BLaER1 (cell line): ENCODE data around the gene MSH4.
"Not testable (repeated sequence)": the region's sequence is repeated elsewhere in the genome, so short reads cannot be mapped to it uniquely, and the experiment has no call there.

Source experiments
- H3K27ac ChIP-seq: shearing (Covaris generic); formaldehyde crosslinking; 2 replicates; pipeline ENCODE4 v1.8.1; 2022
- H3K27me3 ChIP-seq: shearing (Covaris generic); formaldehyde crosslinking; 2 replicates; pipeline ENCODE4 v1.8.1; 2022
- H3K36me3 ChIP-seq: shearing (Covaris generic); formaldehyde crosslinking; 2 replicates; pipeline ENCODE4 v1.8.1; 2022
- H3K4me1 ChIP-seq: shearing (Covaris generic); formaldehyde crosslinking; 2 replicates; pipeline ENCODE4 v1.8.1; 2022
- H3K4me2 ChIP-seq: shearing (Covaris generic); formaldehyde crosslinking; 2 replicates; pipeline ENCODE4 v1.8.1; 2022
- H3K4me3 ChIP-seq: shearing (Covaris generic); formaldehyde crosslinking; 2 replicates; pipeline ENCODE4 v1.8.1; 2022
- H3K9ac ChIP-seq: shearing (Covaris generic); formaldehyde crosslinking; 2 replicates; pipeline ENCODE4 v1.8.1; 2022
- H3K9me3 ChIP-seq: shearing (Covaris generic); formaldehyde crosslinking; 2 replicates; pipeline ENCODE4 v1.8.1; 2022
- H4K20me1 ChIP-seq: shearing (Covaris generic); formaldehyde crosslinking; 2 replicates; pipeline ENCODE4 v1.8.1; 2022
- Cebpa-rat ChIP-seq: shearing (Covaris generic); IDR thresholded peaks from 2 replicates; pipeline ENCODE4 v1.8.1; 2022

The MSH4 gene

GRCh38 chr1:75797273-75797588, 549 bp downstream of the MSH4 start:
- H3K36me3 ChIP-seq, result peaks cover 65% of the 10 kb centered on the region
- no peak overlapping the region for H3K9ac ChIP-seq

GRCh38 chr1:75797606-75798216, 1.0 kb downstream of the MSH4 start:
- H4K20me1 ChIP-seq, result peaks cover 56% of the 10 kb centered on the region

More at GRCh38 chr1:75797273-75797588, 549 bp downstream of the MSH4 start:
- H4K20me1 ChIP-seq, result peaks cover 61% of the 10 kb centered on the region
- no peak overlapping the region for H3K4me2 ChIP-seq
- no peak overlapping the region for H3K27ac ChIP-seq
- TF ChIP-seq Cebpa-rat, result no peak
- no peak overlapping the region for H3K4me3 ChIP-seq
- H3K4me1 ChIP-seq, result no peaks in the 10 kb centered on the region
- H3K27me3 ChIP-seq, result no peaks in the 10 kb centered on the region
- H3K9me3 ChIP-seq, result no peaks in the 10 kb centered on the region

GRCh38 chr1:75801480-75801879, 4.8 kb downstream of the MSH4 start:
- H3K4me2 ChIP-seq, H3K27me3 ChIP-seq, H3K4me3 ChIP-seq, H3K9ac ChIP-seq, H3K9me3 ChIP-seq, H3K27ac ChIP-seq, H3K4me1 ChIP-seq: not testable (repeated sequence)
- peaks cover 23% of the 10 kb centered on the region for H3K36me3 ChIP-seq
- H4K20me1 ChIP-seq, result peaks cover 18% of the 10 kb centered on the region

More at GRCh38 chr1:75797606-75798216, 1.0 kb downstream of the MSH4 start:
- Histone ChIP-seq H3K36me3 (peaks cover 61% of the 10 kb centered on the region), H3K4me3 (no peak overlapping the region), H3K27ac (no peak overlapping the region), H3K9me3 (no peaks in the 10 kb centered on the region), H3K4me1 (no peaks in the 10 kb centered on the region), H3K4me2 (no peak overlapping the region), H3K9ac (no peak overlapping the region), H3K27me3 (no peaks in the 10 kb centered on the region)
- TF ChIP-seq Cebpa-rat, result no peak

- no peak for TF ChIP-seq Cebpa-rat
- Histone ChIP-seq H3K4me2 (no peak overlapping the region), H3K9ac (no peak overlapping the region), H3K27me3 (no peaks in the 10 kb centered on the region), H3K4me1 (no peaks in the 10 kb centered on the region), H3K36me3 (no peaks in the 10 kb centered on the region), H3K4me3 (no peak overlapping the region), H3K9me3 (no peaks in the 10 kb centered on the region), H3K27ac (no peak overlapping the region), H4K20me1 (no peaks in the 10 kb centered on the region)
These were observed 12.2 kb downstream of the MSH4 start for GRCh38 chr1:75808921-75809320.

- H3K27ac ChIP-seq, H3K4me1 ChIP-seq, H4K20me1 ChIP-seq, H3K9me3 ChIP-seq, H3K27me3 ChIP-seq, H3K36me3 ChIP-seq, H3K4me2 ChIP-seq, H3K4me3 ChIP-seq, H3K9ac ChIP-seq: not testable (repeated sequence)
These were observed 13.4 kb downstream of the MSH4 start for GRCh38 chr1:75810113-75810512.

- H3K36me3 ChIP-seq, result no peaks in the 10 kb centered on the region
- H3K4me1 ChIP-seq, result no peaks in the 10 kb centered on the region
- no peaks in the 10 kb centered on the region for H3K9me3 ChIP-seq
- H3K4me2 ChIP-seq, result no peak overlapping the region
- H3K27ac ChIP-seq, result no peak overlapping the region
- TF ChIP-seq Cebpa-rat, result no peak
- no peaks in the 10 kb centered on the region for H4K20me1 ChIP-seq
- H3K27me3 ChIP-seq, result no peaks in the 10 kb centered on the region
- no peak overlapping the region for H3K9ac ChIP-seq
- no peak overlapping the region for H3K4me3 ChIP-seq
These were observed 14.7 kb downstream of the MSH4 start for GRCh38 chr1:75811211-75811981.

GRCh38 chr1:75812065-75812464, 15.4 kb downstream of the MSH4 start:
- H4K20me1 ChIP-seq, result no peaks in the 10 kb centered on the region
- no peaks in the 10 kb centered on the region for H3K27me3 ChIP-seq
- TF ChIP-seq Cebpa-rat, result no peak
- no peak overlapping the region for H3K27ac ChIP-seq
- no peaks in the 10 kb centered on the region for H3K36me3 ChIP-seq
- no peak overlapping the region for H3K9ac ChIP-seq
- no peaks in the 10 kb centered on the region for H3K4me1 ChIP-seq
- no peak overlapping the region for H3K4me2 ChIP-seq
- no peaks in the 10 kb centered on the region for H3K9me3 ChIP-seq
- no peak overlapping the region for H3K4me3 ChIP-seq

- H3K4me1 ChIP-seq, H3K27ac ChIP-seq, H3K9ac ChIP-seq, H3K27me3 ChIP-seq, H3K4me2 ChIP-seq, H3K36me3 ChIP-seq, H3K4me3 ChIP-seq, H3K9me3 ChIP-seq, H4K20me1 ChIP-seq: not testable (repeated sequence)
These were observed 26.9 kb downstream of the MSH4 start for GRCh38 chr1:75823596-75823995.

- Histone ChIP-seq H4K20me1 (no peaks in the 10 kb centered on the region), H3K36me3 (no peaks in the 10 kb centered on the region), H3K4me3 (no peak overlapping the region), H3K9ac (no peak overlapping the region), H3K9me3 (peaks cover 19% of the 10 kb centered on the region), H3K27ac (no peak overlapping the region), H3K27me3 (no peaks in the 10 kb centered on the region), H3K4me1 (peaks cover 12% of the 10 kb centered on the region), H3K4me2 (peak overlapping the region; percentile 40)
- no peak for TF ChIP-seq Cebpa-rat
These were observed 39.9 kb downstream of the MSH4 start for GRCh38 chr1:75836528-75837100.

GRCh38 chr1:75838079-75838478, 41.4 kb downstream of the MSH4 start:
- Histone ChIP-seq H3K27ac (no peak overlapping the region), H3K27me3 (no peaks in the 10 kb centered on the region), H3K9me3 (peaks cover 19% of the 10 kb centered on the region), H3K36me3 (no peaks in the 10 kb centered on the region), H3K4me3 (no peak overlapping the region), H3K9ac (no peak overlapping the region), H3K4me1 (peaks cover 12% of the 10 kb centered on the region), H4K20me1 (no peaks in the 10 kb centered on the region), H3K4me2 (no peak overlapping the region)
- no peak for TF ChIP-seq Cebpa-rat
